ENCODE measurements around the gene HLA-DPB1. TPM values are rescaled to one million over a fixed set of nuclear protein-coding genes. Genes with fewer than 3 reads are reported as not detected.

Gene HLA-DPB1
- polyA plus RNA-seq, 3 donors: 569 to 682 (median 676) TPM

DNA sequence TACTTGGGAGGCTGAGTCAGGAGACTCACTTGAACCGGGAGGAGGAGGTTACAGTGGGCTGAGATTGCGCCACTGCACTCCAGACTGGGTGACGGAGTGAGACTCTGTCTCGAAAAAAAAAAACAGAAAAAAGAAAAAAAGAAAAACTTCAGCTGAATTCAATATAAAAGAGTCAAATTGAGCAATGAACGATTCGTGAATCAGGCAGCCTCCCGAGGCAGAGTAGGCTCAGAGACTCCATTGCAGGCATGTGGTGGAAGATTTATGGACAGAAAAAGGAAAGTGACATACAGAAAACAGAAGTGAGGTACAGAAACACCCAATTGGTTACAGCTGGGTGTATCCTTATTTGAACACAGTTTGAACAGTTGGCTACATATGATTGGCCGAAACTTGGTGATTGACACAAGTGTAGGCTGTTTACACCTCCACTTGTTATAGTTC, 56.3 kb downstream of the HLA-DPB1 start:
- Histone ChIP-seq H3K27me3 (ENCODE audit: control insufficient read depth in 2 of 2, insufficient read depth in 2 of 2, low read length in 2 of 2) (no peaks in the 10 kb centered on the region), H3K27ac (ENCODE audit: low read depth in 1 of 2, low read length in 2 of 2) (peak overlapping the region in 1 of 2 donors; percentile 26), H3K4me2 (replicated peaks; ENCODE audit: extremely low read depth, low read length, poor library complexity, severe bottlenecking) (peak overlapping the region; percentile 26), H3K79me2 (ENCODE audit: insufficient read depth, low read length) (no peaks in the 10 kb centered on the region), H3K9ac (ENCODE audit: insufficient read depth, low read length, poor library complexity, severe bottlenecking) (no peak overlapping the region), H4K20me1 (ENCODE audit: insufficient read depth, low read length) (no peaks in the 10 kb centered on the region), H2AFZ (ENCODE audit: insufficient read depth, low read depth, low read length, poor library complexity, severe bottlenecking) (no peak overlapping the region), H3K9me3 (replicated peaks in 1 of 2; ENCODE audit: control insufficient read depth in 1 of 2, insufficient read depth in 1 of 2, low read length in 2 of 2) (no peaks in the 10 kb centered on the region), H3K4me3 (replicated peaks in 1 of 3; ENCODE audit: low read depth in 2 of 3, low read length in 3 of 3) (peak overlapping the region in 1 of 3 experiments; percentile 29), H3K36me3 (replicated peaks in 1 of 2; ENCODE audit: control insufficient read depth in 1 of 2, insufficient read depth in 2 of 2, low read length in 2 of 2) (no peaks in the 10 kb centered on the region), H3K4me1 (ENCODE audit: control insufficient read depth in 1 of 2, insufficient read depth in 2 of 2, low read length in 2 of 2) (peaks cover 5 to 6% of the 10 kb centered on the region in 2 donors)
- H3K36me3 Mint-ChIP-seq: no peaks in the 10 kb centered on the region
- WGBS (ENCODE audit: insufficient coverage): 17% methylated on average over 4 of the region's 8 CpGs
- peaks cover 0 to 4% (median 4%) of the 10 kb centered on the region in 3 donors for H3K27me3 Mint-ChIP-seq (ENCODE audit: low read depth in 3 of 3)
- peak overlapping the region in 1 of 2 donors; percentile 46 for H3K4me3 Mint-ChIP-seq
- intact Hi-C loops (cut with micrococcal nuclease): no loop called here
- H3K27ac Mint-ChIP-seq: peak overlapping the region in 6 of 7 donors; percentile 10 to 87 (median 80)
- H3K9me3 Mint-ChIP-seq: peaks cover 0 to 3% (median 0%) of the 10 kb centered on the region in 7 donors
- peaks cover 6% of the 10 kb centered on the region for H3K4me1 Mint-ChIP-seq
- peak; percentile 33 to 61 (median 37) for DNase-seq
- no peak for TF ChIP-seq CTCF (IDR thresholded peaks at IDR 0.05)

GRCh38 chr6:33136310-33136900, 60.6 kb downstream of the HLA-DPB1 start:
- WGBS (ENCODE audit: insufficient coverage): 33% methylated on average over 3 of the region's 4 CpGs
- no peaks in the 10 kb centered on the region for H3K9me3 ChIP-seq (replicated peaks in 1 of 2; ENCODE audit: control insufficient read depth in 1 of 2, insufficient read depth in 1 of 2, low read length in 2 of 2)
- Mint-ChIP-seq H3K4me1 (peaks cover 13% of the 10 kb centered on the region), H3K36me3 (no peaks in the 10 kb centered on the region), H3K27ac (no peak overlapping the region), H3K27me3 (ENCODE audit: low read depth in 3 of 3) (peaks cover 1 to 3% (median 2%) of the 10 kb centered on the region in 3 donors), H3K9me3 (peaks cover 0 to 7% (median 3%) of the 10 kb centered on the region in 7 donors), H3K4me3 (no peak overlapping the region)
- H3K27ac ChIP-seq (ENCODE audit: low read depth in 1 of 2, low read length in 2 of 2): no peak overlapping the region
- no peak overlapping the region for H2AFZ ChIP-seq (ENCODE audit: insufficient read depth, low read depth, low read length, poor library complexity, severe bottlenecking)
- DNase-seq: no peak
- no peak overlapping the region for H3K4me2 ChIP-seq (replicated peaks; ENCODE audit: extremely low read depth, low read length, poor library complexity, severe bottlenecking)
- H3K79me2 ChIP-seq (ENCODE audit: insufficient read depth, low read length): no peaks in the 10 kb centered on the region
- H4K20me1 ChIP-seq (ENCODE audit: insufficient read depth, low read length): no peaks in the 10 kb centered on the region
- H3K4me1 ChIP-seq (ENCODE audit: control insufficient read depth in 1 of 2, insufficient read depth in 2 of 2, low read length in 2 of 2): peaks cover 10 to 13% of the 10 kb centered on the region in 2 donors
- H3K36me3 ChIP-seq (replicated peaks in 1 of 2; ENCODE audit: control insufficient read depth in 1 of 2, insufficient read depth in 2 of 2, low read length in 2 of 2): no peaks in the 10 kb centered on the region
- no peak overlapping the region for H3K9ac ChIP-seq (ENCODE audit: insufficient read depth, low read length, poor library complexity, severe bottlenecking)
- no peak overlapping the region for H3K4me3 ChIP-seq (replicated peaks in 1 of 3; ENCODE audit: low read depth in 2 of 3, low read length in 3 of 3)
- H3K27me3 ChIP-seq (ENCODE audit: control insufficient read depth in 2 of 2, insufficient read depth in 2 of 2, low read length in 2 of 2): no peaks in the 10 kb centered on the region
- no peak for TF ChIP-seq CTCF (IDR thresholded peaks at IDR 0.05)
- intact Hi-C loops (cut with micrococcal nuclease): no loop called here

Other genes with a start within 250 kb of the HLA-DPB1 start
- 10 to 100 TPM; 12.6 to 48.7 (median 25.9) TPM for gene TAP2, start 237.3 kb upstream of the HLA-DPB1 start, polyA plus RNA-seq
- 100 to 1,000 TPM; 164 to 534 (median 487) TPM for gene PSMB8, start 231.9 kb upstream of the HLA-DPB1 start, polyA plus RNA-seq
- gene TAP1, start 222.3 kb upstream of the HLA-DPB1 start, polyA plus RNA-seq: 100 to 1,000 TPM; 119 to 221 (median 204) TPM
- gene PSMB9, start 221.8 kb upstream of the HLA-DPB1 start, polyA plus RNA-seq: 100 to 1,000 TPM; 204 to 405 (median 350) TPM
- gene HLA-DMB, start 135.0 kb upstream of the HLA-DPB1 start, polyA plus RNA-seq: 100 to 1,000 TPM; 510 to 924 (median 726) TPM
- 100 to 1,000 TPM; 434 to 526 (median 515) TPM for gene HLA-DMA, start 122.9 kb upstream of the HLA-DPB1 start, polyA plus RNA-seq
- 100 to 1,000 TPM in 1 of 3 donors, 10 to 100 TPM in 1, 1 to 10 TPM in 1; 9.6 to 475 (median 21.7) TPM for gene BRD2, start 107.4 kb upstream of the HLA-DPB1 start, polyA plus RNA-seq
- gene HLA-DOA, start 66.4 kb upstream of the HLA-DPB1 start, polyA plus RNA-seq: 10 to 100 TPM in 1 of 3 donors, 1 to 10 TPM in 2; 2.8 to 15.4 (median 9.1) TPM
- 1,000 to 10,000 TPM in 1 of 3 donors, 100 to 1,000 TPM in 2; 578 to 1,024 (median 796) TPM for gene HLA-DPA1, start 2.3 kb upstream of the HLA-DPB1 start, polyA plus RNA-seq
- gene COL11A2, start 116.5 kb downstream of the HLA-DPB1 start, polyA plus RNA-seq: under 1 TPM in 1 of 3 donors, not detected in 2; 0.57 TPM
- gene RXRB, start 124.7 kb downstream of the HLA-DPB1 start, polyA plus RNA-seq: 10 to 100 TPM in 1 of 3 donors, 1 to 10 TPM in 2; 4.5 to 74.5 (median 5.1) TPM
- 10 to 100 TPM; 14.5 to 32.7 (median 17.7) TPM for gene SLC39A7, start 124.9 kb downstream of the HLA-DPB1 start, polyA plus RNA-seq
- 10 to 100 TPM in 1 of 3 donors, 1 to 10 TPM in 2; 3.8 to 10.6 (median 4.7) TPM for gene HSD17B8, start 128.7 kb downstream of the HLA-DPB1 start, polyA plus RNA-seq
- 10 to 100 TPM in 1 of 3 donors, 1 to 10 TPM in 2; 4.6 to 27.9 (median 5.7) TPM for gene RING1, start 132.5 kb downstream of the HLA-DPB1 start, polyA plus RNA-seq
- gene VPS52, start 195.9 kb downstream of the HLA-DPB1 start, polyA plus RNA-seq: 100 to 1,000 TPM in 1 of 3 donors, 10 to 100 TPM in 2; 11.0 to 150 (median 14.5) TPM
- gene RPS18, start 196.1 kb downstream of the HLA-DPB1 start, polyA plus RNA-seq: 1,000 to 10,000 TPM; 2,430 to 3,295 (median 2,894) TPM
- 10 to 100 TPM in 2 of 3 donors, 1 to 10 TPM in 1; 6.5 to 32.2 (median 28.5) TPM for gene B3GALT4, start 201.1 kb downstream of the HLA-DPB1 start, polyA plus RNA-seq
- 10 to 100 TPM; 33.3 to 41.0 (median 37.3) TPM for gene WDR46, start 213.2 kb downstream of the HLA-DPB1 start, polyA plus RNA-seq
- 10 to 100 TPM; 26.0 to 36.2 (median 28.4) TPM for gene PFDN6, start 213.6 kb downstream of the HLA-DPB1 start, polyA plus RNA-seq
- 100 to 1,000 TPM in 1 of 3 donors, 10 to 100 TPM in 2; 14.9 to 145 (median 15.5) TPM for gene RGL2, start 223.0 kb downstream of the HLA-DPB1 start, polyA plus RNA-seq
- gene TAPBP, start 238.1 kb downstream of the HLA-DPB1 start, polyA plus RNA-seq: 100 to 1,000 TPM; 138 to 228 (median 141) TPM
- gene ZBTB22, start 241.8 kb downstream of the HLA-DPB1 start, polyA plus RNA-seq: 10 to 100 TPM; 12.2 to 16.5 (median 16.1) TPM
- gene DAXX, start 247.0 kb downstream of the HLA-DPB1 start, polyA plus RNA-seq: 10 to 100 TPM; 22.3 to 39.2 (median 28.5) TPM